C4-2B (cell line): Measurements from ENCODE around the gene KLRK1.

Experiments
- CTCF ChIP-seq: fragments of 450-650 bp; conservative IDR thresholded peaks from 2 replicates; pipeline ENCODE4 v1.5.1; 2017; ENCODE audit warnings: mild to moderate bottlenecking
- ZFX ChIP-seq: fragments of 450-650 bp; IDR thresholded peaks from 2 replicates; pipeline ENCODE4 v1.6.1; 2017

- no peak for TF ChIP-seq CTCF
- TF ChIP-seq ZFX: no peak
Measured at GRCh38 chr12:10354502-10354901, 35.3 kb downstream of the KLRK1 start.
